Breast epithelium (tissue), 4 donors: ENCODE results near the gene UCP2. TPM values are rescaled to one million over a fixed set of nuclear protein-coding genes. Genes with fewer than 3 reads are reported as not detected.

Experiments
- DNase-seq, 2 donors: peaks; one replicate each; pipeline ENCODE4 v3.0.0-alpha.2; 2019; ENCODE audit warnings: low spot score in 2 of 2
- H3K27ac ChIP-seq, 2 donors: fragments of 200-600 bp; sonication (generic) in 1 of 2; one replicate each; pipeline ENCODE4 v1.5.1; 2016 to 2019; ENCODE audit warnings: mild to moderate bottlenecking in 1 of 2
- H3K27me3 ChIP-seq, 2 donors: fragments of 200-600 bp; sonication (generic) in 1 of 2; one replicate each; pipeline versions ENCODE4 v1.5.1 to v1.6.0; 2017 to 2019; ENCODE audit warnings: control low read depth in 1 of 2, mild to moderate bottlenecking in 1 of 2
- H3K36me3 ChIP-seq: fragments of 200-600 bp; one replicate; pipeline ENCODE4 v1.5.1; 2019
- H3K4me1 ChIP-seq, 2 donors: fragments of 200-600 bp; sonication (generic); one replicate each; pipeline ENCODE4 v1.5.1; 2016 to 2019; ENCODE audit warnings: control low read depth in 1 of 2
- H3K4me3 ChIP-seq, 3 donors: fragments of 200-600 bp; sonication (generic); 1 replicate in 2 of 3; 2 replicates in 1 of 3; pipeline ENCODE4 v1.5.1; 2016 to 2019; ENCODE audit warnings: mild to moderate bottlenecking in 3 of 3, moderate library complexity in 2 of 3
- H3K9me3 ChIP-seq, 2 donors: fragments of 200-600 bp; sonication (generic) in 1 of 2; one replicate each; pipeline ENCODE4 v1.5.1; 2016 to 2019; ENCODE audit warnings: control low read depth in 1 of 2
- POLR2A ChIP-seq: fragments of 450-650 bp; IDR thresholded peaks from one replicate; pipeline ENCODE4 v1.6.1; 2016; ENCODE audit warnings: antibody characterized with exemption, mild to moderate bottlenecking, moderate library complexity
- POLR2AphosphoS5 ChIP-seq, 3 donors: sonication (generic); formaldehyde crosslinking; IDR thresholded peaks; one replicate each; pipeline ENCODE4 v1.6.1; 2017; ENCODE audit warnings: antibody characterized with exemption in 3 of 3
- intact Hi-C: fragments of 100-400 bp; cut with DNase I; formaldehyde crosslinking; loops from one replicate; pipeline ENCODE4 v1.15.1; 2023; ENCODE audit warnings: low total_unique reads
- total RNA-seq, 3 donors: library from RNA; depleted of rRNA; stranded (reverse); fragments of >200 nt; gene quantifications; one replicate each; pipeline ENCODE4 v1.1.0, GENCODE V29; 2016
- TF ChIP-seq, protein P1 (sequence below), 3 donors: fragments of 450-650 bp; IDR thresholded peaks; one replicate each; pipeline ENCODE4 v1.5.1; 2016 to 2017; ENCODE audit warnings: antibody characterized with exemption in 3 of 3, mild to moderate bottlenecking in 3 of 3, moderate library complexity in 3 of 3

The UCP2 gene
- total RNA-seq, 3 donors from 2014 or later = 28.2 to 82.4 (median 45.2) TPM

- intact Hi-C loops = no loop called here
- peak; percentile 40 to 53 for DNase-seq
- H3K4me1 ChIP-seq = peaks cover 0 to 4% of the 10 kb centered on the region in 2 donors
Observed at GRCh38 chr11:73980001-73980961, 2.4 kb downstream of the UCP2 start.

GRCh38 chr11:73978576-73979086, 4.0 kb downstream of the UCP2 start:
- Histone ChIP-seq H3K9me3 (no peaks in the 10 kb centered on the region), H3K27ac (no peak overlapping the region), H3K36me3 (no peaks in the 10 kb centered on the region), H3K4me3 (no peak overlapping the region), H3K27me3 (no peaks in the 10 kb centered on the region), H3K4me1 (peaks cover 0 to 4% of the 10 kb centered on the region in 2 donors)
- DNase-seq = peak in 1 of 2 donors; percentile 3
- intact Hi-C loops = no loop called here
- TF ChIP-seq, protein P1, sequence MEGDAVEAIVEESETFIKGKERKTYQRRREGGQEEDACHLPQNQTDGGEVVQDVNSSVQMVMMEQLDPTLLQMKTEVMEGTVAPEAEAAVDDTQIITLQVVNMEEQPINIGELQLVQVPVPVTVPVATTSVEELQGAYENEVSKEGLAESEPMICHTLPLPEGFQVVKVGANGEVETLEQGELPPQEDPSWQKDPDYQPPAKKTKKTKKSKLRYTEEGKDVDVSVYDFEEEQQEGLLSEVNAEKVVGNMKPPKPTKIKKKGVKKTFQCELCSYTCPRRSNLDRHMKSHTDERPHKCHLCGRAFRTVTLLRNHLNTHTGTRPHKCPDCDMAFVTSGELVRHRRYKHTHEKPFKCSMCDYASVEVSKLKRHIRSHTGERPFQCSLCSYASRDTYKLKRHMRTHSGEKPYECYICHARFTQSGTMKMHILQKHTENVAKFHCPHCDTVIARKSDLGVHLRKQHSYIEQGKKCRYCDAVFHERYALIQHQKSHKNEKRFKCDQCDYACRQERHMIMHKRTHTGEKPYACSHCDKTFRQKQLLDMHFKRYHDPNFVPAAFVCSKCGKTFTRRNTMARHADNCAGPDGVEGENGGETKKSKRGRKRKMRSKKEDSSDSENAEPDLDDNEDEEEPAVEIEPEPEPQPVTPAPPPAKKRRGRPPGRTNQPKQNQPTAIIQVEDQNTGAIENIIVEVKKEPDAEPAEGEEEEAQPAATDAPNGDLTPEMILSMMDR (IDR thresholded peaks at IDR 0.05) = no peak
- no peak for TF ChIP-seq POLR2A
- TF ChIP-seq POLR2AphosphoS5 (IDR thresholded peaks at IDR 0.05) = no peak

More at GRCh38 chr11:73980001-73980961, 2.4 kb downstream of the UCP2 start:
- Histone ChIP-seq H3K27me3 (no peaks in the 10 kb centered on the region), H3K36me3 (no peaks in the 10 kb centered on the region), H3K27ac (peak overlapping the region; percentile 36 to 84), H3K4me3 (peak overlapping the region in 2 of 3 donors; percentile 66 to 68), H3K9me3 (no peaks in the 10 kb centered on the region)
- TF ChIP-seq, protein P1 (IDR thresholded peaks at IDR 0.05) = no peak
- no peak for TF ChIP-seq POLR2AphosphoS5 (IDR thresholded peaks at IDR 0.05)

DNA sequence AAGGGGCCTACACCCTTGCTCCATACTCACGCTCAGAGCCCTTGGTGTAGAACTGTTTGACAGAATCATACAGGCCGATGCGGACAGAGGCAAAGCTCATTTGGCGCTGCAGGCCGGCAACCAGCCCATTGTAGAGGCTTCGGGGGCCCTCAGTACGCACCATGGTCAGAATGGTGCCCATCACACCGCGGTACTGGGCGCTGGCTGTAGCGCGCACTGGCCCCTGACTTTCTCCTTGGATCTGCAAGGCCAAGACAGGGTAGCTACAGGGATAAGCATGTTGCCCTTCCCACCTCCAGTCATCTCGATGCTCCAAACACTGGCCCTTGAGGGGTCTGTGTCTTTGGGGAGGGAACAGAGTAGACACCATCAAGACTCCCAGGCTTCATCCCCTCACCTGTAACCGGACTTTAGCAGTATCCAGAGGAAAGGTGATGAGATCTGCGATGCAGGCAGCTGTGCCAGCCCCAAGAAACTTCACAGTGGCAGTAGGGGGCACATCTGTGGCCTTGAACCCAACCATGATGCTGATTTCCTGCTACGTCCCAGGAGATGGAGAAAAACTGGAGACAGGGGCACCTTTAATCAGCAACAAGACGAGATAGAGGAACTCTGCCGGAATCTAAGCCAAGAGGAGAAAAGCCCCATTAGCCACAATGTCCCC, 4.7 kb downstream of the UCP2 start:
- Histone ChIP-seq H3K36me3 (no peaks in the 10 kb centered on the region), H3K4me3 (no peak overlapping the region), H3K27me3 (no peaks in the 10 kb centered on the region), H3K9me3 (no peaks in the 10 kb centered on the region), H3K4me1 (no peaks in the 10 kb centered on the region), H3K27ac (no peak overlapping the region)
- no peak for TF ChIP-seq POLR2A
- TF ChIP-seq, protein P1 (IDR thresholded peaks at IDR 0.05) = no peak
- no peak for TF ChIP-seq POLR2AphosphoS5 (IDR thresholded peaks at IDR 0.05)
- peak in 1 of 2 donors; percentile 5 for DNase-seq
- intact Hi-C loops = no loop called here

DNA sequence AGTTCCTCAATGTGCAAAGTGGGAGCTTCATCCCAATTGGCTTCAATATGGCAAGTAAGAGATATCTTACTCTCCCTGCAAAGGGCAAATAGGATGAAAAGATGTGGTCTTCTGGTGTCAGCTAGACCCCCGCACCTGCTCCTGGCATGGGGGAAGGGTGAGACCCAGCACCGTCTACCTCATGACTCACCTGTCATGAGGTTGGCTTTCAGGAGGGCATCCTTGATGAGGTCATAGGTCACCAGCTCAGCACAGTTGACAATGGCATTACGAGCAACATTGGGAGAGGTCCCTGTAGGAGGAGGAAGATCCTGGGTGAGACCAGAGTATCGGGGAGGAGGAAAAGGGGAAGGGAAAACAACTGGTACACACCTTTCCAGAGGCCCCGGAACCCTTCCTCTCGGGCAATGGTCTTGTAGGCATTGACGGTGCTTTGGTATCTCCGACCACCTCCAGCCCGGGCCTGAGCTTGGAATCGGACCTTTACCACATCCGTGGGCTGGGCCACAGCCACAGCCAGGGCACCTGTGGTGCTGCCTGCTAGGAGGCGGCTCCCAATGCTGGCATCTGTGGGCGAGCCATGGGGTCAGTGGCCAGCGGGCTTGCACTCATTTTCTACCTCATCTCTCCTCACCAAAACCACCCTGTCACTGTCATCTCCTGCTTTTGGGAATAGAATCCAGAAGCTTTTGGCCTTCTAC, 6.0 kb downstream of the UCP2 start:
- no peak overlapping the region for H3K4me3 ChIP-seq
- peak in 1 of 2 donors; percentile 47 for DNase-seq
- TF ChIP-seq POLR2AphosphoS5 (IDR thresholded peaks at IDR 0.05) = no peak
- TF ChIP-seq, protein P1 (IDR thresholded peaks at IDR 0.05) = no peak
- TF ChIP-seq POLR2A = no peak
- H3K4me1 ChIP-seq = no peaks in the 10 kb centered on the region
- intact Hi-C loops = no loop called here
- no peak overlapping the region for H3K27ac ChIP-seq
- no peaks in the 10 kb centered on the region for H3K9me3 ChIP-seq
- no peaks in the 10 kb centered on the region for H3K27me3 ChIP-seq
- H3K36me3 ChIP-seq = no peaks in the 10 kb centered on the region
